GM10248 (cell line): ENCODE measurements around the gene TNIK.

Experiments
- CTCF ChIA-PET: fragments of 300-600 bp; sonication (Branson Sonifier 250); formaldehyde crosslinking; extraction: SDS; loops from one replicate; lab custom pipeline; 2021; ENCODE audit warnings: antibody characterized with exemption; lab: Yijun Ruan, JAX
- POLR2A ChIA-PET: fragments of 350-650 bp; sonication (Branson Sonifier 250); formaldehyde crosslinking; extraction: SDS; loops from one replicate; lab custom pipeline; 2020; ENCODE audit warnings: antibody characterized with exemption; lab: Yijun Ruan, JAX
- DNase-seq: peaks from one replicate; pipeline ENCODE4 v3.0.0; 2012; ENCODE audit errors: extremely low spot score
- TF ChIP-seq, protein P1 (sequence below): IDR thresholded peaks from 2 replicates; pipeline ENCODE4 v1.5.1; 2012; ENCODE audit warnings: mild to moderate bottlenecking, low read depth; ENCODE audit errors: extremely low read depth, missing control alignments, control extremely low read depth

Gene TNIK

DNA sequence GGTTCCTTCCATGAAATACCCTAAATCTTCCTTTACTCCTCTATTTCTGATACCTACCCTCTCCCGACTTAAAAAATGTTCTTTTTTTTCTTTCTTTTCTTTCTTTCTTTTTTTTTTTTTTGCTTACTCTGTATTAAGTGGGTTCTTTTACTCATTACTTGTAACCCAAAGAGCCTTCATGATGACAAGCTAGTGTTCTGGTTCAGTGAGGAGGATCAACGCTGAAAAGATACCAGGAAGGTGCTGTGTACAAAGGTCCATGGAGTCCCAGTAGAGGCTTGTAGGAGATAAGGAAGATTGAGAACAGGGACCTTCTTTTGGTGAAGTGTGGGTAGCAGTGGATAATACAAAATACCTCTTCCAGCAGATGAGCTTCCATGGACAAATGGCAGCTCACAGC, 369.9 kb downstream of the TNIK start:
- TF ChIP-seq, protein P1, sequence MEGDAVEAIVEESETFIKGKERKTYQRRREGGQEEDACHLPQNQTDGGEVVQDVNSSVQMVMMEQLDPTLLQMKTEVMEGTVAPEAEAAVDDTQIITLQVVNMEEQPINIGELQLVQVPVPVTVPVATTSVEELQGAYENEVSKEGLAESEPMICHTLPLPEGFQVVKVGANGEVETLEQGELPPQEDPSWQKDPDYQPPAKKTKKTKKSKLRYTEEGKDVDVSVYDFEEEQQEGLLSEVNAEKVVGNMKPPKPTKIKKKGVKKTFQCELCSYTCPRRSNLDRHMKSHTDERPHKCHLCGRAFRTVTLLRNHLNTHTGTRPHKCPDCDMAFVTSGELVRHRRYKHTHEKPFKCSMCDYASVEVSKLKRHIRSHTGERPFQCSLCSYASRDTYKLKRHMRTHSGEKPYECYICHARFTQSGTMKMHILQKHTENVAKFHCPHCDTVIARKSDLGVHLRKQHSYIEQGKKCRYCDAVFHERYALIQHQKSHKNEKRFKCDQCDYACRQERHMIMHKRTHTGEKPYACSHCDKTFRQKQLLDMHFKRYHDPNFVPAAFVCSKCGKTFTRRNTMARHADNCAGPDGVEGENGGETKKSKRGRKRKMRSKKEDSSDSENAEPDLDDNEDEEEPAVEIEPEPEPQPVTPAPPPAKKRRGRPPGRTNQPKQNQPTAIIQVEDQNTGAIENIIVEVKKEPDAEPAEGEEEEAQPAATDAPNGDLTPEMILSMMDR = no peak
- ChIA-PET CTCF (interaction anchor here (1.0 to 3.2 kb wide), 8 partner anchors 9 to 476 kb away, joined by 3 to 12 read pairs (median 4); no protein-coding TSS in a partner anchor), POLR2A (no interaction called here)
- no peak for DNase-seq

- no peak for DNase-seq
- POLR2A ChIA-PET = no interaction called here
- TF ChIP-seq, protein P1 = no peak
- CTCF ChIA-PET = interaction anchor here (1.7 to 3.2 kb wide), 4 partner anchors 7 to 26 kb away, joined by 4 to 12 read pairs (median 6); no protein-coding TSS in a partner anchor
Observed at GRCh38 chr3:171088964-171089754, 371.0 kb downstream of the TNIK start.

DNA sequence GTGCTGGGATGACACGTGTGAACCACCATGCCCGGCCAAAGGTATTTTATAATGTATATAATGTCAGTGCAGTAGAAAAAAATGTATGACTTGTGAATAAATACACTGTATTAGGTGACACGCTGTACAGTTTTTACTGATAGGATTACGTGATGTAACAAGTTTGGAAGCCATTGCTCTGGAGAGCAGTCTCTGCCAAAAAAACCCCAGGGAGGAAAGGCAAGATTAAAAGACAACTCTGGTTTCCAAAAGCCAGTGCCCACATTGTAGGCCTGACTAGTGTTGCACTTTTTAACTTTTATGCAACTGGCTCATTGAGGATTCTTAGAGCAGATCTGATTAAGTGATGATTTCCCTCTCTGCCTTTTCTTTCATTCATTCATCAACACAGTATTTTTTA, 371.7 kb downstream of the TNIK start:
- CTCF ChIA-PET = interaction anchor here (1.9 to 3.2 kb wide), 2 partner anchors 12 to 19 kb away, joined by 10 to 12 read pairs; no protein-coding TSS in a partner anchor
- POLR2A ChIA-PET = no interaction called here
- TF ChIP-seq, protein P1 = no peak
- DNase-seq = no peak

DNA sequence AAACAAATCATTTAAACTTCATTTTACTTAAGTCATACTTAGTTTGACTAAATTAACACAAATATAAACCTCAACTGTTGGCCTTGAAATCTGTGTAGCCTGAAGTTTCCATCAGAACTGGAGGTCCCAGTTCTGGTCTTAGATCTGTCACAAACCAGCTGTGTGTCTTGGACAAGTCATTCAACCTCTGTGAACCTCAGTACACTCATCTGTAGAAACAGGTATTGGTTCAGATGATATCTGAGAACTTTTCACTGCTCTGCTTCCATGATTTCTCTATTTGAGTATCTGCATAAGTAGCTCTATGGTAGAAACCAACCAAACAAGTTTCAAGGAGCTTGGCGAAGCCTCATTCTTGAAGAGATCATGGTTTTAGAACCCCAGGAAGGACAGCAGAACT, 373.3 kb downstream of the TNIK start:
- ChIA-PET CTCF (interaction anchor here (1.0 to 1.9 kb wide), 3 partner anchors 9 to 11 kb away, joined by 3 to 10 read pairs (median 3); no protein-coding TSS in a partner anchor), POLR2A (no interaction called here)
- TF ChIP-seq, protein P1 = no peak
- no peak for DNase-seq

- ChIA-PET CTCF (interaction anchor here (0.6 to 3.2 kb wide), 4 partner anchors 10 to 1600 kb away, joined by 3 to 10 read pairs (median 6); no protein-coding TSS in a partner anchor), POLR2A (no interaction called here)
- TF ChIP-seq, protein P1 = no peak
- DNase-seq = no peak
Observed at GRCh38 chr3:171077261-171077660, 382.9 kb downstream of the TNIK start.

DNA sequence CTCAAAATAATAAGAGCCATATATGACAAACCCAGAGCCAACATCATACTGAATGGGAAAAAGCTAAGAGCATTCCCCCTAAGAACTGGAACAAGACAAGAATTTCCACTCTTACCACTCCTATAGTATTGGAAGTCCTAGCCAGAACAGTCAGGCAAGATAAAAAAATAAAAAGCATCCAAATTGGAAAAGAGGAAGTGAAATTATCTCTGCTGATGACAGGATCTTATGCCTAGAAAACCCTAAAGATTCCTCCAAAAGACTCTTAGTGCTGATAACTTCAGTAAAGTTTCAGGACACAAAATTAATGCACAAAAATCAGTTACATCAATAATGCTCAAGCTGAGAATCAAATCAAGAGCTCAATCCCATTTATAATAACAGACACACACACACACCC, 387.8 kb downstream of the TNIK start:
- no peak for DNase-seq
- ChIA-PET POLR2A (no interaction called here), CTCF (interaction anchor here (1.5 to 2.6 kb wide), 2 partner anchors 494 to 1595 kb away, joined by 3 to 6 read pairs; no protein-coding TSS in a partner anchor)
- TF ChIP-seq, protein P1 = no peak
